ENCODE measurements around the gene EMP2.
A peak's percentile ranks its signal among the peaks of the same experiment; 100 is the strongest.

The EMP2 gene

DNA sequence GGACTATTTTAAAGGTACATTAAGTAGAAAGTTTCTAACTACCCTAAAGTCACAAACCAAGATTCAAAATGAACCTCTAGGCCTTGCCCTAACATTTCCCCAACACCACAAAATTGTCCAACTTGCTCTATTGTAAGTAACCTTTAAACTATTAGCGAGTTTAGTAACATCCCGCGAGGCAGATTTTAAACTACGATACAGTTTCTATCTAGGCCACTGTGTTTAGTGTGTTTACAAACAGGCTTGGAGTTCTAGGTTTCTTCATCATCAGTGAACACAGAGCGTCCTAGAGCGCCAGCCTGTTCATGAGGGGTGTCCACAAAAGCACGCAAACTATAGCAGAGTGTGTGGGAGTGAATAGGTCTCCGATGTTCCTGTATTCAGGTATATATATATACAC, 51.8 kb downstream of the EMP2 start:
- TF ChIP-seq, protein P1, sequence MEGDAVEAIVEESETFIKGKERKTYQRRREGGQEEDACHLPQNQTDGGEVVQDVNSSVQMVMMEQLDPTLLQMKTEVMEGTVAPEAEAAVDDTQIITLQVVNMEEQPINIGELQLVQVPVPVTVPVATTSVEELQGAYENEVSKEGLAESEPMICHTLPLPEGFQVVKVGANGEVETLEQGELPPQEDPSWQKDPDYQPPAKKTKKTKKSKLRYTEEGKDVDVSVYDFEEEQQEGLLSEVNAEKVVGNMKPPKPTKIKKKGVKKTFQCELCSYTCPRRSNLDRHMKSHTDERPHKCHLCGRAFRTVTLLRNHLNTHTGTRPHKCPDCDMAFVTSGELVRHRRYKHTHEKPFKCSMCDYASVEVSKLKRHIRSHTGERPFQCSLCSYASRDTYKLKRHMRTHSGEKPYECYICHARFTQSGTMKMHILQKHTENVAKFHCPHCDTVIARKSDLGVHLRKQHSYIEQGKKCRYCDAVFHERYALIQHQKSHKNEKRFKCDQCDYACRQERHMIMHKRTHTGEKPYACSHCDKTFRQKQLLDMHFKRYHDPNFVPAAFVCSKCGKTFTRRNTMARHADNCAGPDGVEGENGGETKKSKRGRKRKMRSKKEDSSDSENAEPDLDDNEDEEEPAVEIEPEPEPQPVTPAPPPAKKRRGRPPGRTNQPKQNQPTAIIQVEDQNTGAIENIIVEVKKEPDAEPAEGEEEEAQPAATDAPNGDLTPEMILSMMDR (IDR thresholded peaks at IDR 0.05): no peak

DNA sequence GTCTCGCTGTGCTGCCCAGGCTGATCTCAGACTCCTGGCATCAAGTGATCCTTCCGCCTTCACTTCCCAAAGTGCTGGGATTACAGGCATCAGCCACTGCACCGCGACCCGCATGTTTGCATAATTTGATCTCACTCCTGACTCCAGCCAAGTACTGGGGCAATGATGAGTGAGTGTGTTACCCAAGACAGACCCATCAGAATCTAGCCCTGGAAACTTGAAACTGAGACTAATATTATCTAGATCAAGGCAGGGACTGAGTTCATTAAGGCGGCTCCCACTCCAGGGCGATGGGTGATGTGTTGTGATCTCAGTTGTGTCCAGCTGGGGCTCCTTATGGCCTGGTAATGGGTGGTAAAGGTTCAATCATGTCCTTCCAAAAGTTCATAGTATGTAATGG, 53.4 kb downstream of the EMP2 start:
- TF ChIP-seq, protein P1 (IDR thresholded peaks at IDR 0.05): no peak

DNA sequence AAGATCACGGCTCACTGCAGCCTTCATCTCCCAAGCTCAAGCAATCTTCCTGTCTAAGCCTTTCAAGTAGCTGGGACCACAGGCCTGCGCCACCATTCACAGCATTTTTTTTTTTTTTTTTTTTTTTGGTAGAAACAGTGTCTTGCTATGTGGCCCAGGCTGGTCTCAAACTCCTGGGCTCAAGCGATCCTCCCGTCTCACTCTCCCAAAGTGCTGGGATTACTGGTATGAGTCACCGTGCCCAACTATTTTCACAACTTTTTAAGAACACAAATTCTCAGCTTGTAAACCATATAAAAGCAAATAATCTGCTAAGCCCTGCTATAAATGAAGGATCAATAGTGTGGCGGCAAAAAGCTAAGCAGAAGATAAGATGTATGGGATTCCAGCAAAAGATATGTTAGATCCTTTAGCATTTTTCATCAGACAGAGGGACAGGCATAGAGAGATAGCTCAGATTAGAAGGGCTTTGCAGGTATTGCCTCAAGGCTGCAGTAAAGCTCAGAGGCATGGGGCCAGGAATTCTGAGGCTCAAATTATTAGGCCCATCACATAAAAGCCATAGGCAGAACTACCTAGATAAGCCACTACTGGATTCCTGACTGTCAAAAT, 55.1 kb downstream of the EMP2 start:
- TF ChIP-seq, protein P1 (IDR thresholded peaks at IDR 0.05): no peak

DNA sequence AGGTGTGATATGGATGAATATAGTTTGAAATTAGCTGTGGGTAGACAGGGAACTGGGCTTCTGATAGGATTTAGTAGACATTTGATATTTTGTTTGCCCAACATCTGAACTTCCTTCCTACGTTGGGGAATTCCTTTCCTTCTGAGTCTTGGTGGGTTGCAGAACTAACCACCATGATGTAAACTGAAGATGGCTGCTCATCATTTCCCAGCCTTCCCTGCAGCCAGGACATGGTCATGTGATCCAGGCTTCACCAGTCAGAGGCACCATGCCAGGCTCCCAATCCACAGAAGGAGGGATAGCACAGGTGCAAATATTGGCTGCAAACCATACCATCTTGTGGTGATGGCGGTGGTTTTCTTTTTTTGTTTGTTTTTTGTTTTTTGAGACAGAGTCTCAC, 57.4 kb downstream of the EMP2 start:
- TF ChIP-seq, protein P1 (IDR thresholded peaks at IDR 0.05): no peak

DNA sequence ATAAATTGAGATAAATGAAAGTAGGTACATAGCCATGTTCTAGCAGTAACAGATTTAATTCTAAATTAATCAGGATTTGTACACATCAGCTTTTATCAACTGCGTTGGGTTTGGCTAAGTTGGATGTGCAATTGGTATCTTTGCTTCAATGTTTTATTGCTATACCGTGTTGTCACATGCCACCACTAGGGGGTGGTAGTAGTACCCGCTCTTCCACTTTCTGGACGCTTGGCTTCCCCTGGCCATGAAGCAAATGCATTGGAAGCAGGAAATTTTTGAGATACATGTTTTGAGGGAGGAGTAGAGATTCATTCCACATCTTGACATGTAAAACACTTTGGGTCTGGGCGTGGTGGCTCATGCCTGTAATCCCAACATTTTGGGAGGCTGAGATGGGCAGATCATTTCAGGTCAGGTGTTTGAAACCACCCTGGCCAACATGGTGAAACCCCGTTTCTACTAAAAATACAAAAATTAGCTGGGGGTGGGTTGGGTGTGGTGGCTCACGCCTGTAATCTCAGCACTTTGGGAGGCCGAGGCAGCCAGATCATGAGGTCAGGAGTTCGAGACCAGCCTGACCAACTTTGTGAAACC, 58.6 kb downstream of the EMP2 start:
- TF ChIP-seq, protein P1 (IDR thresholded peaks at IDR 0.05): peak; percentile 86

DNA sequence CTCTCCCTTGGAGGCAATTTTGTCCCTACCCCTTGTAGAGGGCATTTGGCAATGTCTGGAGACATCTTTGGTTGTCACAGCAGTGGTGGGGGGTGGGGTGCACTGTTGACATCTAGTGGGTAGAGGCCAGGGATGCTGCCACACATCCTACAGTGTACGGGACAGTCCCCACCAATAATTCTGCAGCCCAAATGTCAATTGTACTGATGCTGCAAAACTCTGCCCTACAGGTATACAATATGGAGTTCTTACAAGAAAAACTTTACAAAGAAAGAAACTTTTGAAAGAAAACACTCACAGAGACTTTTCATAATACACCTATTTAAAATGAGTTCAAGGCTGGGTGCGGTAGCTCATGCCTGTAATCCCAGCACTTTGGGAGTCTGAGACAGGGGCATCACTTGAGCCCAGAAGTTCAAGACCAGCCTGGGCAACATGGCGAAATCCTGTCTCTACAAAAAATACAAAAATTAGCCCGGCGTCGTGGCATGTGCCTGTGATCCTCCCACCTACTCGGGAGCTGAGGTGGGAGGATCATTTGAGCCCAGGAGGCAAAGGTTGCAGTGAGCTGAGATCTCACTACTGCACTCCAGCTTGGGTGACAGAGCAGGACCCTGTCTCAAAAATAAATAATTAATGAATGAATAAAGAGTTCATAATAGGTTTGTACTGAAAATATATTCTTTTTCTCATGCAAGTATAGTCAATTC, 59.4 kb downstream of the EMP2 start:
- TF ChIP-seq, protein P1 (IDR thresholded peaks at IDR 0.05): no peak

DNA sequence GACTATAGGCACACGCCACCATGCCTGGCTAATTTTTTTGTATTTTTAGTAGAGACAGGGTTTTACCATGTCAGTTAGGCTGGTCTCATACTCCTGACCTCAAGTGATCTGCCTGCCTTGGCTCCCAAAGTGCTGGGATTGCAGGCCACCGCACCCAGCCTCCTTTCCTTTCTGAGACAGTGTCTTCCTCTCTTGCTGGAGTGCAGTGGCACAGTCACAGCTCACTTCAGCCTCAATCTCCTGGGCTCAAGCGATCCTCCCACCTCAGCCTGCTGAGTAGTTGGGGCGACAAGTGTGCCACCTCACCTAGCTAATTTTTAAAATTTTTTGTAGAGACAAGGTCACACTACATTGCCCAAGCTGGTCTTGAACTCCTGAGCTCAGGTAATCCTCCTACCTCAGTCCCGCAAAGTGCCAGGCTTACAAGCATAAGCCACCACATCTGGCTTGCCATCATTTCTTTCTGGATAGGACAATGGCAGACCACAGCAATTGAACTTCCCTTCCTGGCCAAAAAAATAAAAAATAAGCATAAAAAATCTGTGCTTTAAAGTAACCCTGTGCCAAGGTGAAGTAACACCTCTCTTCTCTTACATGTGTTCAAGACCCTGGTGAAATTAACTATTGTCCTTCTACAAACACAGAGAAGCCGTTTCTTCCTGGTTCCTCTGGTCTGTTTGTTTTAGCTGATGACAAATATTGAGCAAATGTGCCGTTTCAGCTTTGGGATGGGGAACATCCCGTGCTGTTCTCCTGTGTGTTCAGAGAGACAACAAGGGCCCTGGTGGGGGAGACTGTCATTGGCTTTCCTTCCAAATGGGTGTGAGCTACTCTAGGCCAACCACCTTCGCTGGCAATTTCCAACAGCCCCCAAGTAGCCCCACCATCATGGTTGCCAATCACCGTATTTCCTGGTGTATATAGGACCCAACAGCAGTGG, 60.2 kb downstream of the EMP2 start:
- TF ChIP-seq, protein P1 (IDR thresholded peaks at IDR 0.05): no peak

Data from LNCAP (cell line).